Muscle layer of colon (tissue), 2 donors: Measurements from ENCODE around the gene ORAI2.
"Not testable (repeated sequence)": the region's sequence is repeated elsewhere in the genome, so short reads cannot be mapped to it uniquely, and the experiment has no call there.

Experiments used
- H3K27ac ChIP-seq: one replicate; pipeline ENCODE4 v1.7.0; 2013; ENCODE audit warnings: low read depth, mild to moderate bottlenecking, low read length, moderate library complexity
- H3K27me3 ChIP-seq, 2 donors: one replicate each; pipeline ENCODE4 v1.7.0; 2013; ENCODE audit warnings: low read length in 2 of 2, mild to moderate bottlenecking in 2 of 2; ENCODE audit not compliant: insufficient read depth in 2 of 2, control insufficient read depth in 1 of 2
- H3K36me3 ChIP-seq: one replicate; pipeline ENCODE4 v1.7.0; 2013; ENCODE audit warnings: mild to moderate bottlenecking, low read length; ENCODE audit not compliant: insufficient read depth
- H3K4me1 ChIP-seq: one replicate; pipeline ENCODE4 v1.7.0; 2013; ENCODE audit warnings: mild to moderate bottlenecking, low read length; ENCODE audit not compliant: insufficient read depth
- H3K4me3 ChIP-seq, 2 donors: one replicate each; pipeline ENCODE4 v1.7.0; 2013; ENCODE audit warnings: low read length in 2 of 2, low read depth in 1 of 2, mild to moderate bottlenecking in 1 of 2, moderate library complexity in 1 of 2
- H3K9ac ChIP-seq: one replicate; pipeline ENCODE4 v1.7.0; 2013; ENCODE audit warnings: low read length
- H3K9me3 ChIP-seq: one replicate; pipeline ENCODE4 v1.7.0; 2013; ENCODE audit warnings: mild to moderate bottlenecking, low read length
- donor health status: abdominal sarcoma.
- donor health status: Adenocarcinoma of cecum.

The ORAI2 gene

DNA sequence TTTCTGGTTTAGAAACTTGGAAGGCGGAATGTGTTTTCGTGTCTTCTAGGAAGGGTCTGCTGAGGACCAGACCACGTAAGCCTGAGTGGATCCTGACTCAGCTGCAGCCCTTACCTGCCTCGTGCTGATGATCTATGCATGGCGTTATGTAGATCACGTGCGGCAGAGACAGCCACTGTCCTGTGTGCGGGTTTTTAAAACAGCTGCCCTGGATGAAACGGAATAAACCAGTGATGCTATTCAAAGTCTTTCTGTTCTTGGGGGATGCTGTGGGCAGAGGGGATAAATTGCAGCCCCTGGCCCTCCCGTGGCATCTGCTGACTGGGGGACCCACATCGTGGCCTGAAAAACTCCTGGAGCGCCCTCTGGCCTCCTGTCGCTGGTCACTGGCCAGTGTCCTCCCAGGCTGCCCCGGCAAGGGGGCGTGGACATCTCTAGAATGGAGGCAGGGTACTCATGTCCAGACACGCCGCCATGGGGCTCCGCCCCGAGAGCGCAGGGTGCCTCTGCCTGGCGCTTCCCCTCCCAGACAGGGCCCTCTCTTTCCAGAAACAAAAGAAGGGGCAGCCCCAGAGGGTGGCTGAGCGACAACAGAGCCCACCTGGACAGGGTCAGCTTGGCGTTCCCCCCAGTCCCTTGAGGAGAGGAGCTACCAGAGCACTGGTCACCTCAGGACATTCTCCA, 18.1 kb downstream of the ORAI2 start:
- peaks cover 7% of the 10 kb centered on the region for H3K36me3 ChIP-seq
- H3K9me3 ChIP-seq, result no peaks in the 10 kb centered on the region
- H3K27ac ChIP-seq, result no peak overlapping the region
- H3K4me1 ChIP-seq, result no peaks in the 10 kb centered on the region
- H3K4me3 ChIP-seq, result no peak overlapping the region
- H3K9ac ChIP-seq, result no peak overlapping the region
- H3K27me3 ChIP-seq, result no peaks in the 10 kb centered on the region

DNA sequence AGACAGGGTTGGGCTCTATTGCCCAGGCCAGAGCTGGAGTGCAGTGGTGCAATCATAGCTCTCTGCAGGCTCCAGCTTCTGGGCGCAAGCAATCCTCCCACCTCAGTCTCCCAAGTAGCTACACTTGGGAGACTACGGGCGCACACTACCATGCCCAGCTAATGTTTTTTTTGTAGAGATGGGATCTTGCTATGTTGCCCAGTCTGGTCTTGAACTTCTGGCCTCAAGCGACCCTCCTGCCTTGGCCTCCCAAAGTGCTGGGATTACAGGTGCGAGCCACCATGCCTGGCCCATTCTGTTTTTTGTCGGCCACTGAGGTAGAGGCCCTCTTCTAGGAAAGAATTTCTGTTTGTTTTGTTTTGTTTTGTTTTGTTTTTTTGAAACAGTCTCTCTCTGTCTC, 19.1 kb downstream of the ORAI2 start:
- H3K36me3 ChIP-seq, result peaks cover 11% of the 10 kb centered on the region
- H3K9me3 ChIP-seq, result no peaks in the 10 kb centered on the region
- H3K27ac ChIP-seq, result no peak overlapping the region
- no peak overlapping the region for H3K4me3 ChIP-seq
- no peak overlapping the region for H3K9ac ChIP-seq
- H3K4me1 ChIP-seq, result no peaks in the 10 kb centered on the region
- no peaks in the 10 kb centered on the region for H3K27me3 ChIP-seq

DNA sequence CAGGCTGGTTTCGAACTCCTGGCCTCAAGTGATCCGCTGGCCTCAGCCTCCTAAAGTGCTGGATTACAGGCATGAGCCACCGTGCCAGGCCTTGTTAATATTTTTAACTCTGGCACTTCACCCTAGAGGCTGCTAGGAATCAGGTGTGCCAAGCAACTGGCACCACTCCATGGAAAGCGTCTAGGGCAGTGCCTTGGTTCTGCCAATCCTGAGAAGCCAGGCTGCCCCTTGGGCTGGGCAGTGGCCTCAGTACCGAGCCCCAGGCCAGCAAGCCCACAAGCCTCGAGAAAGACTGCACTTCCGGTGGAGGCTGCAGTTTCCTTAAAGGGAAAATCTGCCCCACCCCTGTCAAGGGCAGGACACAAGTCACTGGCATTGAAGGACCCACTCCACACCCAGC, 19.9 kb downstream of the ORAI2 start:
- H3K9me3 ChIP-seq, result no peaks in the 10 kb centered on the region
- no peak overlapping the region for H3K4me3 ChIP-seq
- no peak overlapping the region for H3K27ac ChIP-seq
- H3K9ac ChIP-seq, result no peak overlapping the region
- H3K4me1 ChIP-seq, result no peaks in the 10 kb centered on the region
- peaks cover 11% of the 10 kb centered on the region for H3K36me3 ChIP-seq
- no peaks in the 10 kb centered on the region for H3K27me3 ChIP-seq

DNA sequence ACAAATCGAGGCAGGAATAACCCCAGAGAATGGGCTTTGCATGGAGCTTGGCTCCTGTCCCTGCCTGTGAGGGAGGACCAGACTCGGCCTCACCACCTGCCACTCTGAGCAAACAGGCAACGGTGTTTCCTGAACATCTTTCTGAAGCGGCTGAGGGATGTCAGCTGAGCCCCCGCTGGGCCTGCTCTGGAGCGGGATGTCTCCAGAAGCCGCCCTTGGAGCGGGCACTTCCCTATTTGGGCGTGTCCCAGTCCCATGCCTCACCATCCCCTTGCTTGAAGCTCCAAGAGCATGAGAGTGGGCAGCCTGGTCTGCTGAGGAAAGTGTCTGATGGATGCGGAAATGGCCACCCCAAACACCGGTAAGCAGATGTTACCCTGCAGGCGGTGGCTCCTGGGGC, 21.1 kb downstream of the ORAI2 start:
- H3K4me1 ChIP-seq, result no peaks in the 10 kb centered on the region
- H3K36me3 ChIP-seq, result peaks cover 15% of the 10 kb centered on the region
- no peaks in the 10 kb centered on the region for H3K27me3 ChIP-seq
- no peak overlapping the region for H3K9ac ChIP-seq
- H3K4me3 ChIP-seq, result no peak overlapping the region
- H3K27ac ChIP-seq, result no peak overlapping the region
- H3K9me3 ChIP-seq, result no peaks in the 10 kb centered on the region

DNA sequence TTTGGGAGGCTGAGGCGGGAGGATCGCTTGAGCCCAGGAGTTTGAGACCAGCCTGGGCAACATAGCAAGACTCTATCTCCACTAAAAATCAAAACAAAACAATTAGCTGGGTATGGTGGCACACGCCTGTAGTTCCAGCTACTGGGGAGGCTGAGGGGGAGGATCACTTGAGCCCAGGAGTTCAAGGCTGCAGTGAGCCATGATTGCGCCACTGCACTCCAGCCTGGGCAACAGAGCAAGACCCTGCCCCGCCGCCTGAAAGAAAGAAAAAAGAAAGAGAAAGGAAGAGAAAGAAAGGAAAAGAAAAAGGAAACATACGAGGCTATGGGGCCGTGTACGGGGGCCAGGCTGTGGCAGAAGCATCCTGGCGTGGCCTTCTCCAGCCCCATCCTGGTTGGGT, 21.6 kb downstream of the ORAI2 start:
- H3K9me3 ChIP-seq, H3K4me3 ChIP-seq, H3K27me3 ChIP-seq, H3K4me1 ChIP-seq, H3K9ac ChIP-seq, H3K27ac ChIP-seq: not testable (repeated sequence)
- H3K36me3 ChIP-seq, result peaks cover 17% of the 10 kb centered on the region

DNA sequence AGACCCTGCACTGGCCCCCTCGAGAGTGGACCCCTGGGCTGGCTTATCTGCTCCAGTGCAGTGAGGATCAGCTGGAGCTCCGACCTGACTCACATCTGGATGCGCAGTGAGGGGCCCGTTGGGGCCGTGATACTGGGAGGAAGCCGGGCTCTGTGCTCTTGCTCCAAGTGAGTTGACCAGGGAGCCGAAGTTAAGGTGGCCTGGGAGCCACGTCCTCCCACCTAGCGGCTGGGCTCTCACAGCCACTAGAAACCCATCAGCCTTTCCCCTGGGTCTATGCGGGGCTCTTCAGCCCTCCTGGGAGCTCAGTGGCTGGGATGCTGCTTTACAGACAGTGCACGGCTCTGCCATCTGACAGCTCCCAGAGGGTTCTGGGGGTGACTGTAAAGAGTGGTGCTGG, 22.2 kb downstream of the ORAI2 start:
- Histone ChIP-seq H3K9ac (no peak overlapping the region), H3K27ac (no peak overlapping the region), H3K4me3 (no peak overlapping the region), H3K27me3 (no peaks in the 10 kb centered on the region), H3K9me3 (no peaks in the 10 kb centered on the region), H3K4me1 (no peaks in the 10 kb centered on the region), H3K36me3 (peaks cover 17% of the 10 kb centered on the region)

DNA sequence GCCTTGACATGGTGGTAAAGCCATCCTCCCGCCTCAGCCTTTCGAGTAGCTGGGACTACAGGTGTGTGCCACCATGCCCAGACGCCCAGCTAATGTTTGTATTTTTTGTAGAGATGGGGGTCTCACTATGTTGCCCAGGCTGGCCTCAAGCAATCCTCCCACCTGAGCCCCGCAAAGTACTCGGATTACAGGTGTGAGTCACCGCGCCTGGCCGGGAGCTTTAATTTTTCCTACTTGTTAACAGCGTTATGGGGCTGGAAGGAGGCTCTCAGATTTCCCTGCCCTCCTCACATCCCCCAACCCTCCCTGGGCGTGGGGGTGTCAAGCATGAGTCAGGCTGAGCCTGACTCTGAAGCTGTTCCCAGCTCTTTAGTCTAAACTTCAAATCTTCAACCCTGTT, 23.0 kb downstream of the ORAI2 start:
- H3K36me3 ChIP-seq, result peaks cover 17% of the 10 kb centered on the region
- no peak overlapping the region for H3K4me3 ChIP-seq
- H3K9me3 ChIP-seq, result no peaks in the 10 kb centered on the region
- no peaks in the 10 kb centered on the region for H3K27me3 ChIP-seq
- no peaks in the 10 kb centered on the region for H3K4me1 ChIP-seq
- H3K9ac ChIP-seq, result no peak overlapping the region
- no peak overlapping the region for H3K27ac ChIP-seq

DNA sequence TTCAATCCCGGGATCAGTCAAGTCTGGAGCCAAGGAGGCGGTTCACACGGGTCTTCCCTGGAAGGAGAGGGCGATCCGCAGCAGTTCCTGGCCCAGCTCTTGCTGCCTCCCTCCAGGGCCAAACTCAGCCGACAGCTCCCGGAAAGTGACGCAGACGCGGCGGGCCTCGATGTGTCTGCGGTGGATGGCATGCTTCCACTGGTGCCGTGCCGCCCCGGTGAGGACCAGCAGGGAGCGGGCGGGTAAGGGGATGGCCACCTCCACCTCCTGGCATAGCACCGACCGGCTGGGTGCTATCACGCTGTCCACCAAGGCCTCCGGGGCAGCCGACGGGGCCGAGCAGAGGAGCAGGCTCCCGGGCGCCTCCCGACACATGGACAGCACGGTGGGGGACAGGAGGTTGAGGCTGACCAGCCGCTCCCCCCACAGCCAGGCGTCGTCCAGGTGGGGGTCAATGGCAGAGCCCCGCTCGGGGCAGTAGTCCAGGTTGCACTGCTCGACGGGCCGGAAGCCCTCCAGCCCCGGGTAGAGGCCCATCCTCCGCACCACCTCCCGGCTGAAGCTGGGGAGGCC, 24.1 kb downstream of the ORAI2 start:
- H3K36me3 ChIP-seq, result peaks cover 17% of the 10 kb centered on the region

DNA sequence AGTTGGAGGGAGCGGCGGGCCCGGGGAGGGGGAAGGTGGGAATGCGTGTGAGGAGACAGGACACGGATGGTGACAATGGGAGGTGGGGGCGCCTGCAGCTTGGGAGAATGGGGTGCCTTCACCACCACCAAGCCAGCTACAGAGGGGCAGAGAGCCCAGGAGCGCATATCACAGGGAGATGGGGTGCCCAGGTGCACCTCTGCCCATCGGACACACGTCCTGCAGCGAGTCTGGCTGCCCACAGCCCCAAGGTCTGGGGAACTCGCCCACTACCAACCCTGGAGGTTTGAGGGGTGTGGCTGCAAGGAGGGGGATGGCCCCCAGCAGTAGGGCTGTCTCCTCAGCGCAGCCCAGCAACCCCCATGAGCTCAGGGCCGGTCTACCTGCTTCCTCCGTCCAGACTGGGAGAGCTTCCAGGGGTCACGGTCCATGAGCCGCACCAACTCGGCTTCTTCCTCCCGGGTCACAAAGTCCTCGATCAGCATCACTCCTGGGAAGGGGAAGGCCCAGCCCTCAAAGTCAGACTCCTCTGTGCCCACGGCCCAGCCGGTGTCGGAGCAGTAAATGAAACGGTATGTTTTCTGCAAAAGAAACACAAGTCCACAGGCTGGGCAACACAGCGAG, 26.0 kb downstream of the ORAI2 start:
- no peak overlapping the region for H3K4me3 ChIP-seq
- no peaks in the 10 kb centered on the region for H3K27me3 ChIP-seq
- H3K9ac ChIP-seq, result no peak overlapping the region
- peaks cover 8% of the 10 kb centered on the region for H3K4me1 ChIP-seq
- H3K27ac ChIP-seq, result no peak overlapping the region
- no peaks in the 10 kb centered on the region for H3K9me3 ChIP-seq
- H3K36me3 ChIP-seq, result peaks cover 17% of the 10 kb centered on the region

More for the DNA sequence above, 24.1 kb downstream of the ORAI2 start:
- no peaks in the 10 kb centered on the region for H3K9me3 ChIP-seq
- no peak overlapping the region for H3K9ac ChIP-seq
- no peak overlapping the region for H3K4me3 ChIP-seq
- no peaks in the 10 kb centered on the region for H3K4me1 ChIP-seq
- H3K27ac ChIP-seq, result no peak overlapping the region
- no peaks in the 10 kb centered on the region for H3K27me3 ChIP-seq

DNA sequence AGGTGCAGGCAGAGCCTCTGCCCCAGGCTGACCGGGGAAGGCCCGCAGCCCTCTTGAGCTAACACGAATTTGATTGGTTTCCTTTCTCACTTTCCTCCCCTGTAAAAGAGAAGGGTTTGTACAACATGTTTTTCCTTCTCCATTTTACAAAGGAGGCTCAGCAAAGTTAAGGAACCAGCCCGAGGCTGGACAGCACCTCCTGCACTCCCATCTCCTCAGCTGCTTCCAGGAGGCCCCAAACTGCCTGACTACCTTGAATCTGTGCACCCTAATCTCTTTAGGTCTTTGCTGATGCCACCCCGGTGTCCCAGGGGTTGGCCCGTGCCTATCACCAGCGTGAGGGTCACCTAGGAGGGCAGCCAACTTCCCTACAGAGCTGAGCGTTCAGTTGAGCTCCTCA, 27.1 kb downstream of the ORAI2 start:
- Histone ChIP-seq H3K4me3 (no peak overlapping the region), H3K4me1 (peaks cover 9% of the 10 kb centered on the region), H3K27ac (no peak overlapping the region), H3K9me3 (no peaks in the 10 kb centered on the region), H3K9ac (no peak overlapping the region), H3K36me3 (peaks cover 17% of the 10 kb centered on the region), H3K27me3 (no peaks in the 10 kb centered on the region)

DNA sequence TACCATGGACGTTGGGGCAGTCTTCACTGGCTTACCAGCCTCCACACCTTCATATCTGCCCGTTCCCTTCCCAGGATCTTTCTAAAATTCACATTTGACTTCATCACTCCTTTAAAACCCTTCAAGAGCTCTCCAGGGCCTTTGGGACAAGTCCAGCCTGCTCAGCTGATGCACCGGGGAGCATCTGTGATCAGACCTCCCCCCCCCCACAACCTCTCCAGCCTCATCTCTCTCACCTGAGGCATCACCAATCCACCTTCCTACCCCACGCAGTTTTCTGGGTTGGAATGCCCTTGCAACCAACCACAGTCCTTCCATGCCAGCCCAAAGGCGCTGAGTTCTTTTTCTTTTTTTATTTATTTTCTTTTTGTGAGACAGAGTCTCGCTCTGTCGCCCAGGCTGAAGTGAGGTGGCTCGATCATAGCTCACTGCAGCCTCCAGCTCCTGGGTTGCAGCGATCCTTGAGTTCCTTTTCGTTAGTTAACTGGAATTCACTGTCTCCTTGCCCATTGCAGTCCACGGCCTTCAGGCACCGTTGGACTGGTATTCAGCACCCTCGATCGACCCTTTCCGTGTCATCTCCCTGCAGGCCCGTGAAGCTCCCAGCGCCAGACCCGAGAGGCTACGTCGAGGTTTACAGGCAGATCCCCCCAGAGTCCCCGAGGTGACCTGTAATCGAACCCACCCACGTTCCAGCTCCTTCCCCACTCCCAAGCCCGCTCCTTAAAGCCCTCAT, 30.6 kb downstream of the ORAI2 start:
- Histone ChIP-seq H3K4me1 (peaks cover 16% of the 10 kb centered on the region), H3K9me3 (no peaks in the 10 kb centered on the region), H3K27ac (peak overlapping the region; percentile 98), H3K4me3 (peak overlapping the region; percentile 97 to 100), H3K9ac (peak overlapping the region; percentile 93), H3K36me3 (peaks cover 5% of the 10 kb centered on the region), H3K27me3 (no peaks in the 10 kb centered on the region)
